Measurements from ENCODE around the gene AAGAB.

DNA sequence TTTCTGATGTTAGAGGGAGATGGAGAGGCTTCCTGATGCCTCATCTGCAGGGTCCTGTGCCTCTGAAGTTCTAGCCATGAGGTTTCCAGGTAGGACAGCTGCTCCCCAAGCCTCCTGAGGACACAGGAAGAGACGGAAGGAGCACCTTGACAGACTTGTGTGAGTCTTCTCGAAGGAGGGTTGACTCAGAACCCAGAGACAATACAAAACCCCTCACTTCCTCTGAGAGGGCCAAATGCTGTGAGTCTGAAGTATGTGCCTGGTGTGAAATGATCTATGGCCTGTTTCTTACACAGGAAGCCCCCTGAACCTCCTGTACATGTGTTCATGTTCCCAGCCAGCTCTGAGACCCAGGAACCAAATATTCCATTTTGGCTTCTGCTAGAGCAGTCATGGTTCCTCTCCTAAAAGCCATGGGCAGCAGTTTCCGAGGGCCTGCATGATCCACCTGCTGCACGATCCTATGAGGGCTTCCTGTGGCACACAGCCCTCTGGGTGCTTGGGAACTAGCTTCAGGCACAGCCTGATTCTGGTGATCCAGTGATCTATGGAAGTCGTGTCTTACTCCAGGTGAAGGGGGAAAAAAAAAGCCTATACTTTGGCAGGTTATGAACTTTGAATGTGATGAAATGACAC lies 62.2 kb downstream of the AAGAB start:
- TF ChIP-seq, protein P1, sequence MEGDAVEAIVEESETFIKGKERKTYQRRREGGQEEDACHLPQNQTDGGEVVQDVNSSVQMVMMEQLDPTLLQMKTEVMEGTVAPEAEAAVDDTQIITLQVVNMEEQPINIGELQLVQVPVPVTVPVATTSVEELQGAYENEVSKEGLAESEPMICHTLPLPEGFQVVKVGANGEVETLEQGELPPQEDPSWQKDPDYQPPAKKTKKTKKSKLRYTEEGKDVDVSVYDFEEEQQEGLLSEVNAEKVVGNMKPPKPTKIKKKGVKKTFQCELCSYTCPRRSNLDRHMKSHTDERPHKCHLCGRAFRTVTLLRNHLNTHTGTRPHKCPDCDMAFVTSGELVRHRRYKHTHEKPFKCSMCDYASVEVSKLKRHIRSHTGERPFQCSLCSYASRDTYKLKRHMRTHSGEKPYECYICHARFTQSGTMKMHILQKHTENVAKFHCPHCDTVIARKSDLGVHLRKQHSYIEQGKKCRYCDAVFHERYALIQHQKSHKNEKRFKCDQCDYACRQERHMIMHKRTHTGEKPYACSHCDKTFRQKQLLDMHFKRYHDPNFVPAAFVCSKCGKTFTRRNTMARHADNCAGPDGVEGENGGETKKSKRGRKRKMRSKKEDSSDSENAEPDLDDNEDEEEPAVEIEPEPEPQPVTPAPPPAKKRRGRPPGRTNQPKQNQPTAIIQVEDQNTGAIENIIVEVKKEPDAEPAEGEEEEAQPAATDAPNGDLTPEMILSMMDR (IDR thresholded peaks at IDR 0.05): no peak
- TF ChIP-seq EZH2 (IDR thresholded peaks at IDR 0.05; ENCODE audit: borderline replicate concordance, insufficient read depth, low read depth, low read length, poor library complexity, severe bottlenecking): no peak

All from B cell (primary cell).